KBM-7 (cell line): Measurements from ENCODE around the gene ISL2.

Source experiments
- DNase-seq: peaks from one replicate; pipeline ENCODE4 v3.0.0-alpha.2; 2015
- in situ Hi-C: fragments of 300-500 bp; cut with MboI; formaldehyde crosslinking; loops from 2 replicates; pipeline ENCODE4 v1.14.3; 2020; ENCODE audit warnings: low sequenced_read_pairs, low pct_unique_long_range_greater_than_20kb, mixed read lengths

The ISL2 gene

DNA sequence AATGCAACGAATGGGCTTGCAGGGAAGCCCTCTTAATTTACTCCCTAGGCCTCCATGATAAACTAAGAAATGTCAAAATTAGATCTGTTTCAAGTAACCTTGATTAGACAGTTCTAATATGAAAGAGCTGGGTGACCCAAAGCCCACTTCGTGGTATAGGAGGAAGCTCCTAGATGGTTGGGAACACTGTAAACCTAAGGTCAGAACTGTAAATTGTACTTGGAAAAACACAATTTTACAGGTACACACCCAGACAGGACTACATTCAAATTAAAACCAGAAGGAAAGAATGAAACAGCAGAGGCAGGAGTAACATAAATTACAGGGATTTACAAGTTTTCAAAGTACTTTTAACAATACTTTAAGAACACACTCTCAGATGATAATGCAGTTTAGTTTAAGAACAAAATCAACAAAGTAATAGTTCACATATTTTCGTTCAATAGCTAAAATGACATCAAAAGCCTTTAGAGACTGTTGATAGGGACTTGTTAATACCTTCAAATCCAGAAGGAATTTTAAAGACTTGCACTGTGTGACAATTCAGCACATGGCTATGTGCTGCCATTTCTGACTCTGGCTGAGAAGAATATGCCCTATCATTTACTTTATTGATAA lies 18.4 kb downstream of the ISL2 start:
- in situ Hi-C loops: no loop called here
- DNase-seq: no peak

- DNase-seq: no peak
- in situ Hi-C loops: no loop called here
Measured at GRCh38 chr15:76358453-76358852, 21.9 kb downstream of the ISL2 start.

- DNase-seq: no peak
- in situ Hi-C loops: no loop called here
Measured at GRCh38 chr15:76359152-76359551, 22.6 kb downstream of the ISL2 start.

GRCh38 chr15:76360416-76360815 lies 23.8 kb downstream of the ISL2 start:
- in situ Hi-C loops: no loop called here
- DNase-seq: no peak

DNA sequence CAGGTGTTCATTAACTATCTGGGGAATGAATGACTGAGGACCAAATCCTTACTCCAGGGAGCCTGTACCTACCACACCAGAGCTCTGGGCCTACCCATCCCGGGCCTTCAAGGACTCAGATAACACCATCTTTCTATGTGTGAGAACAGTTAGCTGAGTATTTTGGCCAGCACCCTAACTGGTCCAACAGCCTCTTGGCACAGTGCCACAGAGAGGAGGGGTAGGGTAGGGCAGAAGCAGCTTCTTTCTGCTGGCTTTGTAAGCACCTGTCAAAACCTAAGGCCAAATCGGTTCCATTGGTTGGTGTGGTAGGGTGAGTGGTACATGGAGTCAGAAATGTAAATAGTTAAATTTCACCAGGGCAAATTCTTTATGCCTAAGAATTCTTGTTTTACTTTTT lies 26.7 kb downstream of the ISL2 start:
- no peak for DNase-seq
- in situ Hi-C loops: no loop called here

- DNase-seq: no peak
- in situ Hi-C loops: no loop called here
Measured at GRCh38 chr15:76366714-76367113, 30.1 kb downstream of the ISL2 start.

DNA sequence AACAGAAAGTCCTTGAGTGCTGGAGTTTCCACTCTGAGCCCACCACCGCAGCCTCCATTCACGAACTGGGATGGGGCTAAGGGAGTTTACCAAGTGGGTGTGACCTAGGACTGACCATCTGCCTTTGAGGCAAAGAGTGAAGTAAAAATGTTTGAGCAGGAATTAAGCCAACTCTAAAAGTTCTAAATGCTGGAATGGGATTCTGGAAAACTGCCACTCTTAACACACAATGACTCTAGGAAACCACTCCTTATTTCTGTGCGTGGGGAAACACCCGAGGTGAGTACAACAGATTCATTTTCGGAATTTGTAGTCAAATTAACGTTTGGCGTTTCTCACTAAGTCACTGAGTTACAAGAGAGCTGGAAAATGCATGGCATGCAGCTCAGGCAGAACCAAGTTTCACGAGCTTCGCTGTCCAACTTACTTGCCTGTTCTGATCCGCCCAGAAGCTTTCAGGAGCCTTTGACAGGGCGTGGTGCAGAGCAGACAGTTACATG lies 31.6 kb downstream of the ISL2 start:
- no peak for DNase-seq
- in situ Hi-C loops: no loop called here

GRCh38 chr15:76376029-76376428 lies 39.5 kb downstream of the ISL2 start:
- in situ Hi-C loops: no loop called here
- DNase-seq: no peak

DNA sequence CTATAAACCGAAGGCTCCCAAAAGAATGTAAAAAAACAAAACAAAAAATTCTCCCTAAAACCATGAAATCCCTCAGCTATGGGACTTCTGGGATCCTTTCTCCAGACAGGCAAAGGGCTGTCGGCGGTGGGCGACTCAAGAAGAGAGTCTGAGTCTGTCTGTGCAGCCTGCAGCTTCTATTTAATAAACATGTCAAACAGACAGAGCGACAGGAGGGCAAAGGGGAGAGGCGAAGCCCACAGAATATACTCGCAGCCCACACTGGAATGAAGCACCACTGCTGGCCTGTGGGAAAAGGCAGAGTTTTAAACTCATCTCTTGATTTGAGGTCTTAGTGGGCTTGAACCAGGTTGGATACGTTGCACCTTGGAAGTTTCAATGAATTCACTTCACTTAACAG lies 40.2 kb downstream of the ISL2 start:
- in situ Hi-C loops: no loop called here
- no peak for DNase-seq

- in situ Hi-C loops: no loop called here
- no peak for DNase-seq
Measured at GRCh38 chr15:76377217-76377616, 40.6 kb downstream of the ISL2 start.

DNA sequence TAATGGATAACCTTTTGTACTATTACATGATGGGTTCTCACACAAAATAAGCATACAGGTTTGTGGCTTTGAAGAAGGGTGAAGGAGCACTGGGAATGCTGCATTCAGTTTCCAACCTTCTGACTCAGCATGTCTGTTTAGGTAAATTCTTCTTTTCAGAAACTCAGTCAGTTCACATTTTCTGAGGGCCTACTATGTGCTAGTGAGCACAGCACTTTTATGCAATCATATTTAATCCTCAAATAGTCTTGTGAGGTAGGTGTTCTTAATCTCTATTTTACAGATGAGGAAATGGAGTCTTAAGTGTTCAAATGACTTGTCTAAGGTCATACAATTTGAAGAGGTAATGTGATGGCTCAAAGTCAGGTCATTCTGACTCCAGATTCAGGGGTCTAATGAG lies 41.2 kb downstream of the ISL2 start:
- DNase-seq: no peak
- in situ Hi-C loops: no loop called here

DNA sequence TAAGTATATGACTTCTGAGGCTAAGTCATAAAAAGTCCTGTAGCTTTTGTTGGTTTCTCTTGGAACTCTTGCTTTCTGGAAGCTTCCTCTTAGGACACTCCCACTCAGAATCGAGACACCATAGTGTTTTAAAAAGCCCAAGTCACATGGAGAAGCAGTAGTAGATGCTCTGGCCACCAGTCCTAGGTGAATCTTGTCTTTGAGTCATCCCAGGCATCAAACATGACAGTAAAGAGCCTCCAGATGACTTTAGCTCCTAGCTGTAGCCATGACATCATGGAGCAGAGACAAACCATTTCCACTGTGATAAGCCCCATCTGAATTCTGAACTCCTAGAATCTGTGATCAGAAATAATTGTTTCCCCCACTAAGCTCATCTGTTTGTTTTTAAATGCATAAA lies 42.1 kb downstream of the ISL2 start:
- in situ Hi-C loops: no loop called here
- no peak for DNase-seq

DNA sequence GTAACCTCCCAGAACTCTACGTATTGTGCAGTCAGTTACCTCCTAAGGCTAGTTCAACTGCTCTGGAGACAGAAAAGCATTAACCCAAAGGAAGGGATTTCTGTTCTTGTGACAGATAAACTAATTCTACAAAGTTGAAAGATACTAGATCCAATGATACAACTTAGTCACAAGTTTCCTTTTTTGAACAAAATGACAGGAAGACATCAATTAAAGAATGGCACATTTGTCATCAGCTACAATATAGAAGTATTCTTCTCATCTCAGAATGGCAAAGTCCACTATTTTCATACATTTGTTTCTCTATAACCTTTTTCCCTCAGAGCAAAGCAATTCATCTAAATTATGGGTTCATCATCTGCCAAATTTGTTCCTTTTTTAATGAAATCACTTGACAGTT lies 43.7 kb downstream of the ISL2 start:
- no peak for DNase-seq
- in situ Hi-C loops: no loop called here

DNA sequence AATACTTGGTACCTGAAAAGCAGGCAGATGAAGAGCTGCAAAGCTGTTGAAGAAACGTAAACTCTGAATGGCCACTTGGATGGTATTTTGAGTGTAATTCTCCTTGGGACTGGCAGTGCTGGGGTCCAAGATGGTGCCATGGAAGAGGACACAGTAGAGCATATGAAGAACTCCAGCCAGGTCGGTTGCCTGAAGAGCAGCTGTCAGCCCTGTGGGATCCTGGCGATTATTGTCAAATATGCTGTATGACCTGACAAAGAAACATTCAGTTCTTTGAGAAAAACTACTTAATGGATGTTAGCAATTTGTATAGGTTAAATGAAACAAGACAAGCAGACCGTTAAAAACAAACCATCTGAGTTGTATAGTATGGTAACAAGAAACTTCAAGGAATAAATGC lies 44.8 kb downstream of the ISL2 start:
- DNase-seq: no peak
- in situ Hi-C loops: no loop called here

DNA sequence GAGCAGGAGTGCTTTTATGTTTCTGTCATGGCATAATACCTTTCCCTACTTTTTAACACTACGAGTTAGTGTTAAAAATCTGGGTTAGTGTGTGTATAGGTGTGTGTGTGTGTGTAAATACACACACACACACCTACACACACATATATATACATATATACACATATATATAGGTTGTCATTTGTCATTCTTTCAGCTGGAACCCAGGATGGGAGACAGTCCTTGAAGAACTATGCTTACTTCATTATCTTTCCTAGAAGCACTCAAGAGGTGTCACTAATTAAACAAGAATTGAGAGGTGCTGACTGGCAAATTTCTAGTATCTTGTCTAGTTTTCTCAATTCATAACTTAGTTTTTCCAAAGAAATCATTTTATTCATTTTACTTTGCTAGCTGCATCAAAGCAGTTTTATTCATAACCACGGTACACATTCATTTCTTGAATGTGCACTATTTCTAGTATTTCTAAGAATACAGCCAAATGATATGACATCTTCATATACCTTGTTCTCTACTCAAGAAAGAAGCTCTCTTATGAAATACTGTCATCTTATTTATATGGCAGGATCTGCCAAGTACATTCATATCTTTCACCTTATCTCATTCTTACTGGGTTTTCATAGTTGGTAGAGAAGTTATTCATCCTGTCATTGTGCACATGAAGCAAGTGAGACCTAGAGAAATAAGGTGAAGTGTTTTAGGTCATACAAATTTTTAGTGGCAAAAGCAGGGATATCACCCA lies 46.6 kb downstream of the ISL2 start:
- in situ Hi-C loops: no loop called here
- no peak for DNase-seq

GRCh38 chr15:76384409-76384808 lies 47.8 kb downstream of the ISL2 start:
- in situ Hi-C loops: no loop called here
- no peak for DNase-seq

DNA sequence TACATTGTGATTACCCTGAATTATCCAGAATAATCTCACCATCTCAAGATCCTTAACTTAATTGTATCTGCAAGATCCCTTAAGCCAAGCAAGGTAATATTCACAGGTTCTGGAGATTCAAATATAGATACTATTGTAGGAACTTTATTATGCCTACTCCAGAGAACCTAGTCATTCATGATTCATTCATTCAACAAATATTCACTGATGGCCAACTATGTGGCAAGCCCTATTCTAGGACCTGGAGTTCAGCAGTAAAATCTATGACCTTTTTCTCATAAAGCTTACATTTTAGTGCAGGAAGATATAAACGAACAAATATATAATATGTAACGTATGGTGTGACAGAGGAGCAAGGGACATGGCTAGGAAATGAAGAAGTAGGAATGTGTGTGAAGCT lies 49.6 kb downstream of the ISL2 start:
- in situ Hi-C loops: no loop called here

DNA sequence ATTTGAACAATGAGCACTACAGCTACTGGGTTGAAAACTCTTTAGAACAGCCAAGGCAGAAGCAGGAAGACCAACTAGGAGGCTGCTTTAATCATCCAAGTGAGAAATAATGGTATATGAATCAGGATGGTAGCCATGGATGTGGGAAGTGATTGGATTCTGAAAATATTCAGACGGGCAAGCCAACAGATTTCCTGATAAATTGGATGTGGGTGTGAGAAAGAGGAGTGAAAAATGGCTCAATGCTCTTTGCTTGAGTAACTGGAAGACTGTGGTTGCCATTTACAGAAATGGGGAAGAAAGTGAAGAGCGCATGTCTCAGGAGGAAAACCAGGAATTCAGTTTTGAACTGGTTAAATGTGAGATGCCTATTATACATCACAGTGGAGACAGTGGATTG lies 50.4 kb downstream of the ISL2 start:
- DNase-seq: no peak
- in situ Hi-C loops: no loop called here

More for the DNA sequence above, 49.6 kb downstream of the ISL2 start:
- no peak for DNase-seq

DNA sequence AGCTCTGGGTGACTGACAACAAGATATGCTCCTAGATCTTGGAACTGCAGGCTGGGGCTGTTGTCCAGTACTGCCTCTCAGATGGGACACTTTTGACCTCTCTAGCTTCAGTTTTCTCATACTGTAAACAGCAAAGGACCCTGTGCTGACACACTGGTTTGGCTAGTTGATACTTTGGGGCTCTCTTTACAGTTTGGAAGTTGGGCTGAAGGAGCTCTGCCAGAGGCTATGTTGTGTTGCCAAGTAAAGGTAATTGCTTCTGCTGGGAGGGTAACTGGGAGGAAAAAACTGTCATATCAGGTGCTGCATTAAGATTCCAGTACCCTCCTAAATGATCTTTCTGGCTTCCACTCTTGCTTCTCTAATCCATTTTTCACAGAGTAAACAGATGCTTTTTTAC lies 54.0 kb downstream of the ISL2 start:
- in situ Hi-C loops: no loop called here
- no peak for DNase-seq

DNA sequence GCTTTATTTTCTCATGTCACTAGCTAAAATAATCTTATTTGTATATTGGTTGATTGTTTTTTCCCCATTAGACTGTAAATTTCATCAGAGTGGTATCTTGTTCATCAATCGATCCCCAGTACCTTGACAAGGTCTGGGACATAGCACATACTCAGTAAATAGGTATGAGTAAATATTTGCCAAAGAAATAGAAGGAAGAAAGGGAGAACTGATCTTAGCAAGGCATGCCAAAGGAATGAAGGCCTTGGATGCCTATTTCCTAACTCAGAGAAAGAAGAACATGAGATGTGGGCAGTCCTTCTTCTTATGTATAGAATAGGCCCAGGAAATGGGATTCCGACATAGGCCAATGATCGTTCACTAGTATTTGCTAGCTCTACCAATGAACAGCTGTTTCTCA lies 54.7 kb downstream of the ISL2 start:
- in situ Hi-C loops: no loop called here
- no peak for DNase-seq

GRCh38 chr15:76391847-76392246 lies 55.3 kb downstream of the ISL2 start:
- in situ Hi-C loops: no loop called here
- no peak for DNase-seq
